Activated naive CD8-positive, alpha-beta T cell treated with anti-CD3 and anti-CD28 coated beads for 36 hours (primary cell): Measurements from ENCODE around the gene SIRT1. TPM values are rescaled to one million over a fixed set of nuclear protein-coding genes. Genes with fewer than 3 reads are reported as not detected.
A peak's percentile ranks its signal among the peaks of the same experiment; 100 is the strongest.
"Not testable (repeated sequence)": the region's sequence is repeated elsewhere in the genome, so short reads cannot be mapped to it uniquely, and the experiment has no call there.

ENCODE experiments used
- DNase-seq: peaks from one replicate; pipeline ENCODE4 v3.0.0; 2021
- H3K27ac Mint-ChIP-seq: one replicate; pipeline ENCODE4 v1.8.0; 2022; ENCODE audit warnings: mild to moderate bottlenecking, moderate library complexity, mixed read lengths
- H3K27me3 Mint-ChIP-seq: one replicate; pipeline ENCODE4 v1.8.0; 2022; ENCODE audit warnings: mild to moderate bottlenecking, mixed read lengths
- H3K36me3 Mint-ChIP-seq: one replicate; pipeline ENCODE4 v1.8.0; 2021; ENCODE audit warnings: mild to moderate bottlenecking, mixed read lengths
- H3K4me1 Mint-ChIP-seq: one replicate; pipeline ENCODE4 v1.8.0; 2021; ENCODE audit warnings: mixed read lengths
- H3K4me3 Mint-ChIP-seq: one replicate; pipeline ENCODE4 v1.8.0; 2022; ENCODE audit warnings: mild to moderate bottlenecking, moderate library complexity, mixed read lengths
- H3K9me3 Mint-ChIP-seq: one replicate; pipeline ENCODE4 v1.8.0; 2022; ENCODE audit warnings: mixed read lengths
- total RNA-seq, 2 experiments: library from RNA; stranded (reverse); gene quantifications; one replicate each; pipeline ENCODE4 v1.2.3, GENCODE V29; 2021

The SIRT1 gene
- 10 to 100 TPM; 41.3 to 42.5 TPM for total RNA-seq

DNA sequence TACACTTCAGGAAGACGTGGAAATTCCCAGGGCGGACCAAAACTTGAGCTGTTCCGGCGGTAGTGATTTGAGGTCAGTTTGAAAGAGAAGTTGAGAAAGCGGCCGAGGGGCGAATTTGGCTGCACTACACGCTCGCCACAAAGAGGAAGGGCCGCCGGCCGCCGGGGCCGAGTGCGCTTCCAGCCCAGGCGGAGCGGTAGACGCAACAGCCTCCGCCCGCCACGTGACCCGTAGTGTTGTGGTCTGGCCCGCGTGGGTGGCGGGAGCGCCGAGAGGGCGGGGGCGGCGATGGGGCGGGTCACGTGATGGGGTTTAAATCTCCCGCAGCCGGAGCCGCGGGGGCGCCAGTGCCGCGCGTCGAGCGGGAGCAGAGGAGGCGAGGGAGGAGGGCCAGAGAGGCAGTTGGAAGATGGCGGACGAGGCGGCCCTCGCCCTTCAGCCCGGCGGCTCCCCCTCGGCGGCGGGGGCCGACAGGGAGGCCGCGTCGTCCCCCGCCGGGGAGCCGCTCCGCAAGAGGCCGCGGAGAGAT is at the start of gene SIRT1:
SIRT1 (plus strand) TSS at position 344 of the 529 bp plus-strand sequence; CDS start at position 410, 66 bp downstream.
- H3K27me3 Mint-ChIP-seq = no peaks in the 10 kb centered on the region
- H3K36me3 Mint-ChIP-seq = peaks cover 31% of the 10 kb centered on the region
- peak; percentile 90 for DNase-seq
- H3K9me3 Mint-ChIP-seq = no peaks in the 10 kb centered on the region
- H3K4me3 Mint-ChIP-seq = peak within 1 kb of the TSS; percentile 95
- peak within 1 kb of the TSS; percentile 84 for H3K27ac Mint-ChIP-seq
- H3K4me1 Mint-ChIP-seq = peaks cover 26% of the 10 kb centered on the region

- not testable (repeated sequence) for H3K36me3 Mint-ChIP-seq, H3K27ac Mint-ChIP-seq, H3K9me3 Mint-ChIP-seq, DNase-seq, H3K27me3 Mint-ChIP-seq
- Mint-ChIP-seq H3K4me3 (peak overlapping the region; percentile 65), H3K4me1 (peaks cover 11% of the 10 kb centered on the region)
Measured at GRCh38 chr10:67835541-67836394, 48.7 kb upstream of the SIRT1 start.

DNA sequence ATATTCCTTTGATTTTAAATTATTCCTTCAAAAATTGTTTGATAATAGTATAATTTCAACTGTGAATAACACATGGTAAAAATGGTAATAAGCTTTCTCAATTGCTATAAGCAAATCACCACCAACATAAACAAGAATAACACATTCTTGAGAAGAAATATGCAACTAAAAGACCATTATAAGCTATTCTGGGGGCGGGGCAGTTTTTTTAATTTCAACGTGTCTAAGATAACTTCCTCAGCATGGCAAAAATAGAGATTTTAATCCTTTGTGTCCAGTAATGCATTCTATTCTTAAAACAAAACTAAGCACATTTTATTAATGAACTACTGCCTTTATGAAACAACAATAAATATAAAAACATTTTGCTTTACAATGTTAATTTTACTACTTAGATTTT is 48.0 kb upstream of the SIRT1 start:
- DNase-seq = no peak
- Mint-ChIP-seq H3K4me3 (peak overlapping the region; percentile 53), H3K9me3 (peaks cover 7% of the 10 kb centered on the region), H3K4me1 (peaks cover 11% of the 10 kb centered on the region), H3K36me3 (no peaks in the 10 kb centered on the region), H3K27ac (no peak overlapping the region), H3K27me3 (no peaks in the 10 kb centered on the region)

DNA sequence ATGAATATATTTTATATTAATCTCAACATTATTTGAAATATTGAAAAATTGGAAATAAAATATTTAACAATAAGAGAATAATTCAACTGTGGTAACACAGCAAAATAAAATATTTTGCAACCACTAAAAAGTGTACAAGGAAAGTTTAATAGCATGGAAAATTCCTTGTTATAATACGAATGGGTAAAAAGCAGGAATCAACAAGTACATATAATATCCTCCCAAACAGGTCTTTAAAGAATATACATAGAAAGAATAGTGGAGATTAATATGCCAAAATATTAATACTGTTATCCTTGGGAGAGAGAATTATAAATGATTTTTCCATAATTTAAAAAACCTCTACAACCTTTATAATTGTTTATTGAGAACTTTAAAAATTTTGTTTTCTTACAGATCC is 47.5 kb upstream of the SIRT1 start:
- Mint-ChIP-seq H3K27me3 (no peaks in the 10 kb centered on the region), H3K9me3 (peaks cover 8% of the 10 kb centered on the region), H3K27ac (no peak overlapping the region), H3K36me3 (no peaks in the 10 kb centered on the region), H3K4me3 (no peak overlapping the region), H3K4me1 (peaks cover 8% of the 10 kb centered on the region)
- no peak for DNase-seq

GRCh38 chr10:67837541-67838314 is 46.7 kb upstream of the SIRT1 start, which contains the start of gene DNAJC12:
DNAJC12 (minus strand) TSS chr10:67838188; CDS start chr10:67838011, 177 bp downstream.
- peaks cover 10% of the 10 kb centered on the region for H3K9me3 Mint-ChIP-seq
- H3K27ac Mint-ChIP-seq = peak within 1 kb of the TSS; percentile 34
- no peaks in the 10 kb centered on the region for H3K27me3 Mint-ChIP-seq
- peak within 1 kb of the TSS; percentile 79 for H3K4me3 Mint-ChIP-seq
- DNase-seq = no peak
- H3K4me1 Mint-ChIP-seq = peaks cover 8% of the 10 kb centered on the region
- H3K36me3 Mint-ChIP-seq = no peaks in the 10 kb centered on the region

DNA sequence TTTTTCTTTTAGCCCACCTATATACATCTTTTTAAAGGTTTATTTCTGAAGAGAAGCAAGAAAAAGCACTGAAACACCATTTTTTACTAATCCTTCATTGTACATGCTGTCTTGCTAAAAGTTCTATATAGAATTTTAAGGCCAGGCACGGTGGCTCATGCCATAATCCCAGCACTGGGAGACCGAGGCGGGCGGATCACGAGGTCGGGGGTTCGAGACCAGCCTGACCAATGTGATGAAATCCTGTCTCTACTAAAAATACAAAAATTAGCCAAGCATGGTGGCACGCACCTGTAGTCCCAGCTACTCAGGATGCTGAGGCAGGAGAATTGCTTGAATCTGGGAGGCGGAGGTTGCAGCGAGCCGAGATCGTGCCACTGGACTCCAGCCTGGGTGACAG is 44.9 kb upstream of the SIRT1 start:
- H3K36me3 Mint-ChIP-seq = not testable (repeated sequence)

GRCh38 chr10:67839951-67840350 is 44.5 kb upstream of the SIRT1 start:
- no peak for DNase-seq
- Mint-ChIP-seq H3K4me1 (peaks cover 5% of the 10 kb centered on the region), H3K36me3 (no peaks in the 10 kb centered on the region), H3K27me3 (no peaks in the 10 kb centered on the region), H3K4me3 (no peak overlapping the region), H3K9me3 (peaks cover 10% of the 10 kb centered on the region), H3K27ac (no peak overlapping the region)

More for the DNA sequence above, 44.9 kb upstream of the SIRT1 start:
- H3K27ac Mint-ChIP-seq, H3K9me3 Mint-ChIP-seq, H3K27me3 Mint-ChIP-seq, H3K4me1 Mint-ChIP-seq, DNase-seq, H3K4me3 Mint-ChIP-seq: not testable (repeated sequence)

- Mint-ChIP-seq H3K4me3 (no peak overlapping the region), H3K9me3 (peaks cover 10% of the 10 kb centered on the region), H3K27ac (no peak overlapping the region), H3K4me1 (peaks cover 5% of the 10 kb centered on the region), H3K36me3 (no peaks in the 10 kb centered on the region), H3K27me3 (no peaks in the 10 kb centered on the region)
- no peak for DNase-seq
Measured at GRCh38 chr10:67841737-67842136, 42.7 kb upstream of the SIRT1 start.

DNA sequence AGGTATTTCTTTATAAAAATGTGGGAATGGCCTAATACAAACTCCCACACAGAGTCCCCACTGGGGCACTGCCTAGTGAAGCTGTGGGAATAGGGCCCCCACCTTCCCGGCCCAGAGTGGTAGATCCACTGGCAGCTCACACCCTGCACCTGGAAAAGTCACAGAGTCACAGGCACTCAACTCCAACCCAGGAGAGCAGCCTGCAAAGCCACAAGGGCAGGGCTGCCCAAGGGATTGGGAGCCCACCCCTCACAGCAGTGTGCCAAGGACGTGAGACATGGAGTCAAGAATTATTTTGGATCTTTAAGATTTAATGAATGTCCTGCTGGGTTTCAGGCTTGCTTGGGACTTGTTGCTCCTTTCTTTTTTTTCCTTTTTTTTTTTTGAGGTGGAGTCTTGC is 41.2 kb upstream of the SIRT1 start:
- Mint-ChIP-seq H3K27me3 (no peaks in the 10 kb centered on the region), H3K27ac (no peak overlapping the region), H3K36me3 (no peaks in the 10 kb centered on the region)

GRCh38 chr10:67849331-67850011 is 35.0 kb upstream of the SIRT1 start:
- Mint-ChIP-seq H3K27me3 (no peaks in the 10 kb centered on the region), H3K27ac (peak overlapping the region; percentile 99), H3K4me1 (peaks cover 9% of the 10 kb centered on the region), H3K4me3 (peak overlapping the region; percentile 98), H3K36me3 (peaks cover 21% of the 10 kb centered on the region), H3K9me3 (no peaks in the 10 kb centered on the region)
- DNase-seq = peak; percentile 92

More for the DNA sequence above, 41.2 kb upstream of the SIRT1 start:
- DNase-seq = no peak
- Mint-ChIP-seq H3K9me3 (peaks cover 10% of the 10 kb centered on the region), H3K4me3 (no peak overlapping the region), H3K4me1 (no peaks in the 10 kb centered on the region)

- peak overlapping the region; percentile 30 for H3K27ac Mint-ChIP-seq
- peak overlapping the region; percentile 2 for H3K4me3 Mint-ChIP-seq
- no peak for DNase-seq
- peaks cover 21% of the 10 kb centered on the region for H3K36me3 Mint-ChIP-seq
- H3K9me3 Mint-ChIP-seq = no peaks in the 10 kb centered on the region
- no peaks in the 10 kb centered on the region for H3K27me3 Mint-ChIP-seq
- H3K4me1 Mint-ChIP-seq = peaks cover 16% of the 10 kb centered on the region
Measured at GRCh38 chr10:67851186-67851585, 33.3 kb upstream of the SIRT1 start.

DNA sequence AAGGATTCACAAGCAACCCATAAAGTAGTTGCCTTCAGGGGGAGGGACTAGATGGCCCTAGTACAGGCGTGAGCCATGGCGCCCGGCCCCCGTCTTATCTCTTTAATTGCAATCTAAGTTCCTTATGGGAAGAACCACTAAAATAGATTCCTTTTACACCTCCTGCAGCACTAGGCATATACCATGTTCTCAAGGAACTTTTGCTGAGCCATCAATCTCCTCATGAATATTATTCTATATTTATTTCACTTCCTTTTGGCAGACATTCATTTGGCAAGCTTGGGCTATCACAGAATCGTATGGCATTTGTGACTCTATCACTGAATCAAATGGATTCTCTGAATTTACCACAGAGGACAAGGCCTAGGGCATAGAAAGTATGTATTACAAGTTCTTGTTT is 31.7 kb upstream of the SIRT1 start:
- peaks cover 16% of the 10 kb centered on the region for H3K4me1 Mint-ChIP-seq
- H3K27ac Mint-ChIP-seq = no peak overlapping the region

DNA sequence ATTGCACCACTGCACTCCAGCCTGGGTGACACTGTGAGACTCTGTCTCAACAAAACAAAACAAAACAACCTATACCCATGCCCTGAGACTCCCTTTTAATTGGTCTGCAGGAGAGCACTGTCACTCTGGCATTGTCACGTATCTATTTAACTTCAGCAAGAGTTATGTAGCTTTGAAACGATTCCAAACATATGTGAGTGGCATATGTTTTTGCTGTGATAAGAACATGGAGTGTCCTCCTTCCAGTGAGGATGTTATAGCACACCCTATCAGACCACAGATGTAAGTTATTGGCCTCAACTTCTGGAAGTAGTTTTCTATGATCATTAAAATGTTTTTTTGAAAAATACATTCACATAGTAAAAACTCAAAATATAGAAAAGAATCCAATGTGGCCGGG is 30.9 kb upstream of the SIRT1 start:
- Mint-ChIP-seq H3K4me3 (no peak overlapping the region), H3K9me3 (no peaks in the 10 kb centered on the region), H3K36me3 (peaks cover 21% of the 10 kb centered on the region), H3K4me1 (peaks cover 16% of the 10 kb centered on the region), H3K27ac (no peak overlapping the region), H3K27me3 (no peaks in the 10 kb centered on the region)
- DNase-seq = no peak

More for the DNA sequence above, 31.7 kb upstream of the SIRT1 start:
- H3K36me3 Mint-ChIP-seq = peaks cover 21% of the 10 kb centered on the region
- H3K9me3 Mint-ChIP-seq = no peaks in the 10 kb centered on the region
- no peak for DNase-seq
- H3K4me3 Mint-ChIP-seq = no peak overlapping the region
- no peaks in the 10 kb centered on the region for H3K27me3 Mint-ChIP-seq

- Mint-ChIP-seq H3K27ac (no peak overlapping the region), H3K4me1 (peaks cover 6% of the 10 kb centered on the region), H3K36me3 (peaks cover 1% of the 10 kb centered on the region), H3K9me3 (no peaks in the 10 kb centered on the region), H3K4me3 (no peak overlapping the region), H3K27me3 (no peaks in the 10 kb centered on the region)
- no peak for DNase-seq
Measured at GRCh38 chr10:67858971-67859370, 25.5 kb upstream of the SIRT1 start.
